K562 (cell line): ENCODE results near the gene TSPAN14. TPM values are rescaled to one million over a fixed set of nuclear protein-coding genes. Genes with fewer than 3 reads are reported as not detected.

Experiments used
- CBFA2T2 ChIP-seq: fragments of 450-650 bp; conservative IDR thresholded peaks from 2 replicates; pipeline ENCODE4 v1.6.1; 2017; ENCODE audit warnings: mild to moderate bottlenecking
- CBFA2T3 ChIP-seq: fragments of 450-650 bp; IDR thresholded peaks from 2 replicates; pipeline ENCODE4 v1.6.1; 2017
- EGR1 ChIP-seq: fragments of 450-650 bp; conservative IDR thresholded peaks from 2 replicates; pipeline ENCODE4 v1.6.1; 2017; ENCODE audit warnings: mild to moderate bottlenecking
- HDAC1 ChIP-seq, 2 experiments: fragments of 450-650 bp; IDR thresholded peaks; 2 replicates each; pipeline ENCODE4 v1.6.1; 2016 to 2017; ENCODE audit warnings: inconsistent platforms in 1 of 2, mild to moderate bottlenecking in 1 of 2, moderate library complexity in 1 of 2
- MAX ChIP-seq: sonication (generic); formaldehyde crosslinking; IDR thresholded peaks from 2 replicates; pipeline ENCODE4 v1.9.0; 2022; ENCODE audit warnings: mild to moderate bottlenecking, missing genetic modification reagents
- MTA2 ChIP-seq: fragments of 450-650 bp; IDR thresholded peaks from 2 replicates; pipeline ENCODE4 v1.6.1; 2016; ENCODE audit warnings: low read depth
- NR1H2 ChIP-seq: sonication (generic); formaldehyde crosslinking; IDR thresholded peaks from 2 replicates; pipeline ENCODE4 v1.4.0; 2020; ENCODE audit warnings: mild to moderate bottlenecking, missing genetic modification reagents
- NRF1 ChIP-seq, 2 experiments: fragments of 450-650 bp; IDR thresholded peaks in 1 of 2; conservative IDR thresholded peaks in 1 of 2; 2 replicates each; pipeline ENCODE4 v1.6.1; 2014; ENCODE audit warnings: mild to moderate bottlenecking in 2 of 2
- PHB2 ChIP-seq: fragments of 450-650 bp; IDR thresholded peaks from 2 replicates; pipeline ENCODE4 v1.6.1; 2017; ENCODE audit warnings: low read depth
- RCOR1 ChIP-seq, 2 experiments: IDR thresholded peaks; 2 replicates each; pipeline ENCODE4 v1.6.1; 2012; ENCODE audit warnings: low read depth in 2 of 2, low read length in 2 of 2, borderline replicate concordance in 1 of 2, improper control_type of control experiment in 1 of 2
- REST ChIP-seq, 2 experiments: fragments of 450-650 bp; formaldehyde crosslinking in 1 of 2; IDR thresholded peaks; 2 replicates each; pipeline versions ENCODE4 v1.4.0 to v1.6.1; 2014 to 2020; ENCODE audit warnings: mild to moderate bottlenecking in 2 of 2, borderline replicate concordance in 1 of 2, low read depth in 1 of 2
- SP2 ChIP-seq: IDR thresholded peaks from 2 replicates; pipeline ENCODE4 v1.6.1; 2011; ENCODE audit warnings: mild to moderate bottlenecking, low read depth, low read length, moderate library complexity; ENCODE audit not compliant: poor library complexity, severe bottlenecking; ENCODE audit errors: extremely low read depth
- TCF3 ChIP-seq: sonication (generic); formaldehyde crosslinking; IDR thresholded peaks from 2 replicates; pipeline ENCODE4 v1.4.0; 2020; ENCODE audit warnings: mild to moderate bottlenecking, missing genetic modification reagents
- THAP12 ChIP-seq: fragments of 250-450 bp; sonication (Bioruptor Pico); IDR thresholded peaks from 2 replicates; pipeline ENCODE4 v1.9.0; 2021; ENCODE audit warnings: mild to moderate bottlenecking, inconsistent platforms
- ZBTB1 ChIP-seq: sonication (generic); formaldehyde crosslinking; IDR thresholded peaks from 2 replicates; pipeline ENCODE4 v1.8.1; 2023; ENCODE audit warnings: missing genetic modification reagents, low read depth, mild to moderate bottlenecking, borderline replicate concordance
- ZC3H11A ChIP-seq: IDR thresholded peaks from 2 replicates; pipeline ENCODE4 v1.6.1; 2012; ENCODE audit warnings: low read depth, low read length, improper control_type of control experiment
- ZNF717 ChIP-seq: fragments of 250-450 bp; sonication (Bioruptor Pico); IDR thresholded peaks from 2 replicates; pipeline ENCODE4 v1.5.0; 2021
- polyA plus RNA-seq, 8 experiments: library from polyadenylated mRNA; depleted of rRNA in 4 of 8; stranded (reverse) in 5 of 8; unstranded in 3 of 8; fragments of >200 nt; fragmentation: Nextera tagmentation in 2 of 8; fragmentation: Illumina TruSeq in 1 of 8; extraction: Ambion mirVana in 2 of 8; extraction: Trizol in 1 of 8; gene quantifications; 2 replicates each; pipeline versions ENCODE4 v1.2.1 to v1.2.3, GENCODE V29; 2011 to 2014; ENCODE audit warnings: inconsistent platforms in 1 of 8, missing spikeins in 1 of 8
- total RNA-seq, 7 experiments: library from RNA; depleted of rRNA in 6 of 7; stranded (reverse); fragments of >200 nt in 6 of 7; fragmentation: Illumina TruSeq in 2 of 7; extraction: Trizol in 2 of 7; gene quantifications; 2 replicates each; pipeline versions ENCODE4 v1.2.1 to v1.2.3, GENCODE V29; 2011 to 2021; ENCODE audit warnings: low replicate concordance in 1 of 7

Gene TSPAN14
- total and polyA plus RNA-seq, 9 of the 15 experiments (the other 6 are each of a cell fraction or from before 2014, with no cell fraction given): 5.8 to 92.9 (median 23.3) TPM

- peak in 1 of 2 experiments; percentile 38; a peak in 2 of 4 replicates for TF ChIP-seq RCOR1 (IDR thresholded peaks at IDR 0.05; ENCODE audit: borderline replicate concordance in 1 of 2, low read depth in 2 of 2, low read length in 2 of 2)
- TF ChIP-seq MAX (CRISPR knock-in tag): no peak
- TF ChIP-seq SP2: no peak
- TF ChIP-seq CBFA2T3: peak; percentile 68; the same call in 1 of the 2 replicates
- TF ChIP-seq THAP12 (CRISPR knock-in tag): no peak
- TF ChIP-seq ZNF717 (CRISPR knock-in tag): no peak
- no peak for TF ChIP-seq REST (IDR thresholded peaks at IDR 0.05; ENCODE audit: borderline replicate concordance)
- TF ChIP-seq REST (CRISPR knock-in tag; IDR thresholded peaks at IDR 0.05; ENCODE audit: low read depth): no peak
- TF ChIP-seq NR1H2: no peak
- TF ChIP-seq PHB2: no peak
- TF ChIP-seq NRF1 (conservative IDR thresholded peaks at IDR 0.05 in 1 of 2, IDR thresholded peaks at IDR 0.05 in 1 of 2): peak; percentile 38 to 52; a peak in 3 of 4 replicates
- peak; percentile 31; the same call in 1 of the 2 replicates for TF ChIP-seq TCF3 (CRISPR knock-in tag)
- peak in 1 of 2 experiments; percentile 38; a peak in 1 of 4 replicates for TF ChIP-seq HDAC1 (IDR thresholded peaks at IDR 0.05)
- TF ChIP-seq ZBTB1: no peak
- TF ChIP-seq CBFA2T2: peak; percentile 35
- no peak for TF ChIP-seq EGR1
- no peak for TF ChIP-seq ZC3H11A
- TF ChIP-seq MTA2: 0 out of 2 replicates have a peak, but pooled peaks have one; percentile 13
Measured at GRCh38 chr10:80485076-80485945, 31.2 kb downstream of the TSPAN14 start (continued).
